ENCODE data around the gene TEX2.
A peak's percentile ranks its signal among the peaks of the same experiment; 100 is the strongest.
"Not testable (repeated sequence)": the region's sequence is repeated elsewhere in the genome, so short reads cannot be mapped to it uniquely, and the experiment has no call there.

Gene TEX2

GRCh38 chr17:64208656-64209055 is 54.4 kb downstream of the TEX2 start:
- not testable (repeated sequence) for DNase-seq

- DNase-seq, result no peak
Observed at GRCh38 chr17:64205804-64206203, 57.3 kb downstream of the TEX2 start.

GRCh38 chr17:64203630-64204029 is 59.4 kb downstream of the TEX2 start:
- DNase-seq, result no peak

GRCh38 chr17:64202683-64203344 is 60.2 kb downstream of the TEX2 start:
- peak; percentile 86 for DNase-seq

GRCh38 chr17:64200080-64201032 is 62.7 kb downstream of the TEX2 start:
- no peak for DNase-seq

- DNase-seq, result no peak
Observed at GRCh38 chr17:64198331-64199090, 64.5 kb downstream of the TEX2 start.

- DNase-seq, result no peak
Observed at GRCh38 chr17:64196601-64197000, 66.5 kb downstream of the TEX2 start.

- no peak for DNase-seq
Observed at GRCh38 chr17:64193561-64193960, 69.5 kb downstream of the TEX2 start.

GRCh38 chr17:64192589-64192988 is 70.5 kb downstream of the TEX2 start:
- no peak for DNase-seq

- DNase-seq, result no peak
Observed at GRCh38 chr17:64190472-64190871, 72.6 kb downstream of the TEX2 start.

- no peak for DNase-seq
Observed at GRCh38 chr17:64188088-64188487, 75.0 kb downstream of the TEX2 start.

- DNase-seq, result no peak
Observed at GRCh38 chr17:64187093-64187895, 75.8 kb downstream of the TEX2 start.

GRCh38 chr17:64186171-64187092 is 76.6 kb downstream of the TEX2 start:
- DNase-seq, result no peak

- not testable (repeated sequence) for DNase-seq
Observed at GRCh38 chr17:64185557-64185956, 77.5 kb downstream of the TEX2 start.

GRCh38 chr17:64185101-64185500 is 78.0 kb downstream of the TEX2 start:
- peak; percentile 49 for DNase-seq

GRCh38 chr17:64183815-64184214 is 79.2 kb downstream of the TEX2 start:
- DNase-seq, result peak; percentile 32

GRCh38 chr17:64182325-64183012 is 80.6 kb downstream of the TEX2 start:
- DNase-seq, result no peak

GRCh38 chr17:64180089-64181073 is 82.7 kb downstream of the TEX2 start:
- no peak for DNase-seq

- DNase-seq, result not testable (repeated sequence)
Observed at GRCh38 chr17:64179024-64179423, 84.0 kb downstream of the TEX2 start.

Measured in islet precursor cell (in vitro differentiated cells).